ENCODE data around the gene CPTP.
A peak's percentile ranks its signal among the peaks of the same experiment; 100 is the strongest.

Gene CPTP
- 6.7 to 29.2 (median 13.6) reads per million in 17 experiments for total RNA-seq

- peak; percentile 95 to 99 (median 97) for DNase-seq
Observed at GRCh38 chr1:1324524-1325287, at the start of gene CPTP, which contains the start of gene INTS11. TSS of gene CPTP (plus strand) at chr1:1324802. CDS start at chr1:1326911, 2,109 bp downstream. TSS of gene INTS11 (minus strand) at chr1:1324660. CDS start at chr1:1324608, 52 bp downstream.

GRCh38 chr1:1274931-1275431 is 49.6 kb upstream of the CPTP start:
- no peak for DNase-seq

DNA sequence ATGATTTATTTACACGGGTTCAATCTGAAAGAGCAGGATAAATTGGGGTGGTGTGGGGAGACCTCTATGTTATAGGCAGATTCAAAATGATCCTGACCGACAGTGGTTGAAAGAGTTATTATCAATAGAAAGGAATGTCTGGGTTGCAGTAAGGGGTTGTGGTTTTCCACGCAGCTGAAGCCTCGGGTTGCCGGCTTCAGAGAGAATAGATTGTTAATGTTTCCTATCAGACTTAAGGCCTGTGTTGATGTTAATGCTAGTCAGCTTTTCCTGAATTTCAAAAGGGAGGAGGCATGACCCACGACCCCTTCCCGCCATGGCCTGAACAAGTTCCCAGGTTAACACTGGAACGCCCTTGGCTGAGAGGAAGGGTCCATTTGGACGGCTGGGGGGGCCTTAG is 48.8 kb upstream of the CPTP start:
- no peak for DNase-seq

GRCh38 chr1:1278620-1279019 is 46.0 kb upstream of the CPTP start:
- no peak for DNase-seq

DNA sequence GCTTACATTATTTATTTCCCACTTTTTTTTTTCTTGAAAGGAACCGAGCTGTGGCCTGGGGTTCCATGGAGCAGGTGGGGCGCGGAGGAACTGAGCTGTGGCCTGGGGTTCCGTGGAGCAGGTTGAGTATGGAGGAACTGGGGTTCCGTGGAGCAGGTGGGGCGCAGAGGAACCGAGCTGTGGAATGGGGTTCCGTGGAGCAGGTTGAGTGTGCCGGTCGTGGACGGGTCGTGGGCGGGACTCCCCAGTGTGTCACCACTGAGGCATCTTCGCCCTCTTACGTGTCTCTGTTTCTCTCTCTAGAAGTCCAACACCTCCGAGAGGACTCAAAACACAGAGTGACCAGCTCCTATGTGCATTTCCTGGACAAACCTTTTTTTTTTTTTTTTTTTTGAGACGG is 45.6 kb upstream of the CPTP start:
- DNase-seq: no peak

DNA sequence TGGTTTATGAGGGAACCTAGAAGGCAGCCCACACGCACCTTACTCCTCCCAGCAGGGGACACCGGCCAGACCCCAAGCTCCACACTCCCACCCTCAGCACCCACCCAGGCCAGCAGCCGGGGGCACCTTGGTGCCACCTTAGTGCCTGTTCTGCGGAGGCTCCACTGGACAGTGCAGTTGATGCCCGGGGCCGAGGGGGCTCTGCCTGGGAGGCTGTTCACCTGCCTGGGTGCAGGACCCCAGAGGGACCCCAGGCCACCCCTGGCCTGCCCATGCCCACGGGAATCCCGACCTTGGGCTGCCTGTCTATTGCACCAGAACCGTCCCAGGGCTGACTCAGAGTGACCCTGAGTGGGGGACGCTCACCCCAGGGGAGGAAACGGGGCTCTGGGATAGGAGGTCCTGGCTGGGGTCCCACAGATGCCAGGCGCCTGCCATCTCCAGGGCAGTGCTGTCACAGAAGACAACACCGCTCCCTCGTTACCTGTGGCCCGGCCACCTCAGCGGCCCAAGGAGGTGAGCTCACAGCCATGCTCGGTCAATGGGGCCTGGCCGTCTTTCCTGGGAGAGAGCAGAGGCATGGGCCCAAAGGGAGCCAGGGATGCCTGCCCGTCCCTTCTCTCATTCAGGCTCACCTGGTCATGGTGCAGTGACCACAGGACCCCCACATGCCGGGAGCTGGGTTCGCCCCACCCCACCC is 43.7 kb upstream of the CPTP start:
- DNase-seq: no peak

- peak; percentile 17 to 55 (median 29) for DNase-seq
Observed at GRCh38 chr1:1281533-1282321, 42.9 kb upstream of the CPTP start.

- peak; percentile 20 to 47 (median 32) for DNase-seq
Observed at GRCh38 chr1:1282998-1283397, 41.6 kb upstream of the CPTP start.

DNA sequence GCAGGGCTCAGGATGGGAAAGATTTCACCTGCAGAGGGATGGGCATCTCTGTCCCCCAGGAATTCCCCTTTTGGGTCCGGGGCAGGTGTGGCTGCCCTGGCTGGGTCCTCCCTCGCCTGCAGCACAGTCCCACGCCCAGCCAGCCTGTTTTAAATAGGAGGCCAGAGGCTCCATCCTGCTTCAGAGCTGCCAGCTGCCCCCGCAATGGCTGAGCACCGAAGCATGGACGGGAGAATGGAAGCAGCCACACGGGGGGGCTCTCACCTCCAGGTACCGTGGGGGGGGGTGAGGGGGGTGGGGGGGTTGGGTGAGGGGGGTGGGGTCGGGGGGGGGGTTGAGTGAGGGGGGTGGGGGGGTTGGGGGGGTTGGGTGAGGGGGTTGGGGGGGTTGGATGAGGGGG is 40.8 kb upstream of the CPTP start:
- DNase-seq: no peak

DNA sequence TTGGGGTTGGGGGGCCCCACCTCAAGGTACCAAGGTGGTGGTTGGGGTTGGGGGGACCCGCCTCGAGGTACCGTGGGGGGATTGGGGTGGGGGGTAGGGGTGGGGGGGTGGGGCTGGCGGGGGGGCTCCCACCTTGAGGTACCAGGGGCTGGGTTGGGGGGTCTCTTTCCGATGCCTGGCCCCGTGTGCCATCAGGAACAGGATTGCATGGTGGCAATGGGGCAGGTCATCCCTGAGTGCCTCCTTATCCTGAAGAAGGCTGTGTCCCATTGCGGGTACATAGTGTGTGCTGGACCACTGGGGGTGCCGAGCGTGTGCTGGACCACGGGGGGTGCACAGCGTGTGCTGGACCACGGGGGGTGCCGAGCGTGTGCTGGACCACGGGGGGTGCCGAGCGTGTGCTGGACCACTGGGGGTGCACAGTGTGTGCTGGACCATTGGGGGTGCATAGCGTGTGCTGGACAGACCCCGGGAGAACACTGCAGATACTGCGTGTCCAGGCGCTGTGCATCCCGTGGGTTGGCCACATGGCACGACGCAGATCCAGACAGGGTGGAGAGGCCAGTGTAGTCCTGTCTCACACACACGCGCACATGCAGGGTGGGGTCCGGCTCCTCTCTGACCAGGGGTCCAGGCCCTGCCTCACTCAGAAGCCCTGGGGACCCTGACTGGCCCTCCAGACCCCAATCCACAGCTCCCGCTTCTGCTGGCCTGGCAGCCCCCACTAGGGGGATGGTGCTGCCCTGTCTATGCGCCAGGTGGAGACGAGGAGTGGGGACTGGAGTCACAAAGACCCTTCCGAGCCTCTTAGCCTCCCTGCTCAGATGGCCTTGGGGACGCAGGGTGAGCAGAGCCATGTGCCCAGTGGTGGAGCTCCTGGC is 40.1 kb upstream of the CPTP start:
- DNase-seq: no peak

- no peak for DNase-seq
Observed at GRCh38 chr1:1285102-1285571, 39.5 kb upstream of the CPTP start.

DNA sequence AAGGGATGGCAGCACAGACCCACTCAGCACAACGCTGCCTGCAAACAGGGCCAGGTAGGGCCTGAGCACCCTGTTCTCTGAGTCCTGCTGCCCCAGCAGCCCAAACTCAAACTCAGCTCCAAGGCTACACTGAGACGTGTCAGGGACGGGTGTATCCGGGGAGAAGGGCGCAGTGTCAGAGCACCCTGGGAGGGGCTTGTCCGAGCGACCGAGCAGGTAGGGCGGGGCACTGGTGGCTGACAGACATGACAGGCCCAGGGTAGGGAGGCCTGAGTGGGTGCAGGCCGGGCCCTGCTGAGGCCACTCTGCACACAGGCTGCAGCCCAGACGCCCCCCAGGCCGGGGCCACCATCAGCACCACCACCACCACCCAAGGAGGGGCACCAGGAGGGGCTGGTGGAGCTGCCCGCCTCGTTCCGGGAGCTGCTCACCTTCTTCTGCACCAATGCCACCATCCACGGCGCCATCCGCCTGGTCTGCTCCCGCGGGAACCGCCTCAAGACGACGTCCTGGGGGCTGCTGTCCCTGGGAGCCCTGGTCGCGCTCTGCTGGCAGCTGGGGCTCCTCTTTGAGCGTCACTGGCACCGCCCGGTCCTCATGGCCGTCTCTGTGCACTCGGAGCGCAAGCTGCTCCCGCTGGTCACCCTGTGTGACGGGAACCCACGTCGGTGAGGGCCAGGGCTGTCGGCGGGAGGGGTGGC is 38.8 kb upstream of the CPTP start:
- no peak for DNase-seq

DNA sequence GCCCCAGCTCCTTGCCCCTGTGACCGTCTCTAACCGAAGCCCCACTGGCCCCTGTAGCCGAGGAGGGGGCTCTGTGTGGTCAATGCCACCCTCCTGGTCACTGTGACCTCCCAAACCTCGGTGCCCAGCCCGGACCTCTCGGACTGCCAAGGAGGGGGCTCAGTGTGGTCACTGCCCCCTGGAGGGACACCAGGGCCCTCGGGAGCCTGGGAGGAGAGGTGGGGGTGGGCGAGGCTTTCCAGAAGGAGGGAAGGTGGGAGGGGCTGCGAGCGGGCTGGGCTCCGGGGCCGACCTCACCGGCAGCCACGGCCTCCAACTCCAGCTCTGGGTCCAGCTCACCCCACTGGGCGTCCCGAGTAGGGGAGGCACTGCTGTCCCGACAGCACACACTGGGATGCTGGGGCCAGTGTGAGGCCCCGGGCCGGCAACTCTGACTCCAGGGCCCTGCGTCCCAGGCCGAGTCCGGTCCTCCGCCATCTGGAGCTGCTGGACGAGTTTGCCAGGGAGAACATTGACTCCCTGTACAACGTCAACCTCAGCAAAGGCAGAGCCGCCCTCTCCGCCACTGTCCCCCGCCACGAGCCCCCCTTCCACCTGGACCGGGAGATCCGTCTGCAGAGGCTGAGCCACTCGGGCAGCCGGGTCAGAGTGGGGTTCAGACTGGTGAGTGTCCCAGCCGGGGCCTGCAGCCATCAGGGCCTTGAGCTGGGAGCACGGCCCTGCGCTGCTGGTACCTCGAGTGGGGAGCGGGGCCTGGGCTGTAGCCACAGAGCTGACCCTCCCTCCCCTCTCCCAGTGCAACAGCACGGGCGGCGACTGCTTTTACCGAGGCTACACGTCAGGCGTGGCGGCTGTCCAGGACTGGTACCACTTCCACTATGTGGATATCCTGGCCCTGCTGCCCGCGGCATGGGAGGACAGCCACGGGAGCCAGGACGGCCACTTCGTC is 38.0 kb upstream of the CPTP start:
- no peak for DNase-seq

DNA sequence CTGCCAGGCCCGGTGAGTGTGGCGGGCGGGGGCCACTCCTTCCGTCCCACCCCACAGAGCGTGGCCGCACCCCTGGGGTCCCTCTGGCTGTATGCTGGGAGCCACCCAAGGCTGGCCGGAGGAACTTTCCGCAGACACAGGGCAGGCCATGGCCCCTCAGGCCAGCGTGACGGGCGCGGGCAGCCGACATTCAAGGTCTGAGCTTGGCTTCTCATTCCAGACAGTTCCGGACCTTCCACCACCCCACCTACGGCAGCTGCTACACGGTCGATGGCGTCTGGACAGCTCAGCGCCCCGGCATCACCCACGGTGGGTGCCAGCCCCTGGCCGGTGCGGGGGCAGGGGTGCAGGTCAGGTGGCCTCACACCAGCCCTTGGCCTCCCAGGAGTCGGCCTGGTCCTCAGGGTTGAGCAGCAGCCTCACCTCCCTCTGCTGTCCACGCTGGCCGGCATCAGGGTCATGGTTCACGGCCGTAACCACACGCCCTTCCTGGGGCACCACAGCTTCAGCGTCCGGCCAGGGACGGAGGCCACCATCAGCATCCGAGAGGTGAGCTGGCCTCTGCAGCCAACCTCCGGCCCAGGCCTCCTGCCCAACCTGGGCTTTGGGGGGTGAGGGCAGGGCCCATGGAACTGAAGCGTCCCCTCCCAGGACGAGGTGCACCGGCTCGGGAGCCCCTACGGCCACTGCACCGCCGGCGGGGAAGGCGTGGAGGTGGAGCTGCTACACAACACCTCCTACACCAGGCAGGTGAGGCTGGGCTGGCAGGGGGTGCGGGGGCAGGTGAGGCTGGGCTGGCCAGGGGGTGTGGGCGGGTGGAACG is 37.1 kb upstream of the CPTP start:
- no peak for DNase-seq

GRCh38 chr1:1290238-1290731 is 34.3 kb upstream of the CPTP start:
- peak; percentile 51 to 80 (median 70) for DNase-seq

GRCh38 chr1:1291023-1291528 is 33.5 kb upstream of the CPTP start:
- DNase-seq: no peak

DNA sequence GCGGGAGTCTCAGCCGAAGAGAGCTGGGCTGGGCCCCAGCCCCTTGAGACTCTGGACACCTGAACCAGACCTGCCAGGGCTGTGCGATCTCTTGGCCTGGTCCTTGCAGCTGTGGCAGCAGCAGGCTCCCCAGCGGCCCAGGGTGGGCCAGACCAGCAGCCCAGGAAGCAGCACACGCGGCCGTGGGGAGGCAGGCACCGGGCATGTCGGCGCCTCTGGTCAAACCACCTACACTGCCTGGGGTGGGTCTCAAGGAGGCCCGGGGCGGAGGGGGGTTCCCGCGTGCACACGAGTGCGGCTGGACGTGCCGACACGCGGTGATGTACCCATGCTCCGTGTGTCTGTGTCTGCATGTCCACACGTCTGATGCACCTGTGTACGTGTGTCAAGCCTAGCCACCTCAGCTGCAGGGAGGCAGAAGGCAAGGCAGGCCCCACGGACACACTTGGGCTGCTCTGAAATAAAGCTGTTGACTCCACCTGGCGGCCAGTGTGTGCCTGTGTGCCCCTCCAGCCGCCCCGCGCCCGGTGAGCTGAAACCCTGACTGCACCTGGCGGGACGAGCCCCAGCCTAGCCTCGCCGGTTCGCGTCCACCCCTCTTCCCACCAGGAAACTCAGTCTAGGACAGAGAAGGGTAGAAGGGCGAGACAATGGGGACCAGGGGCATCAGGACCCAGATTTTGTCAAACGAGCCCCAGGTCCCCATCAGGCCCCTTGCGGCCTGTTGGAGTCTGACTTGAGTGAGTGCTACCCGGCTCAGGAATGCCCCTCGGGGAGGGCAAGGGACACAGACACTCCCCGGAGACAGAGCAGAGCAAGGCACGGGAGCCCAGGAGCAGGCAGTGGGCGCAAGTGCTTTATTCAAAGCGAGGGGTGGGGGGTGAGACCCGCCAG is 32.8 kb upstream of the CPTP start:
- DNase-seq: peak; percentile 30 to 58 (median 46)

DNA sequence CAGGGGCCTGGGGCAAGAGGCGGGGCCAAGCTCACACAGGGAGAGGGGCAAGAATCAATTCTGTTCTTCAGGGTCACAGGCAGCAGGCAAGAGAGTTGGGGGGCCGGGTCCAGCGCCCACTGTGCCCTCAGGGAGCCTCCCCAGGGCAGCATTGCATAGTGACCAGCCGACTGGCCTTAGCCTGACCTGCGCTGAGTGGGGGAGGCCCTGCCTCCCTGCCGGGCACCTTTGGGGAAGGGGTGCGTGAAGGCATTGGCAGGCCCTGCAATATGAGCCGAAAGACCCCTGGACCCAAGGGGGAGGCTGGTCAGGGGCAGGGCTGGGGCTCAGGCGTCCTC is 32.2 kb upstream of the CPTP start:
- no peak for DNase-seq

Data from suppressor macrophage (primary cell).